ENCODE results near the gene TRHDE.
A peak's percentile ranks its signal among the peaks of the same experiment; 100 is the strongest.

TRHDE gene

DNA sequence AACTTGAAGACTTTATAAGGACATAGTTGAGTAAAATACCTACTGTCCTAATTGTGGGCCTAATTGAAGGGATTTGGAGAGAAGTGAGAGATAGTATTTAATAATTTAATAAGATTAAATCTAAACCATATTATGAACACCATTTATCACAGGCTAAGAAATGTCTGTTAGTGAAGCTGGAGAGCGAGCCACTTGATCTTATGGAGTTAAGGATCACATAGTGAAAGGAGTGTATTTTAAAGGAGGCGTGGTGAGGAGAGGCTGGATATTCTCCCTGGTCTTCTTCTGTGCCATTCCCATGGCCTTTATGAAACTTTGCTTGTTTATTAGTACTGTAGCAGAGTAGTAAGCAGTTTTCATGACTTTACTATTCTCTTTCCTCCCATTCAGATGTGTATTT lies 172.4 kb downstream of the TRHDE start:
- no peak for DNase-seq

DNA sequence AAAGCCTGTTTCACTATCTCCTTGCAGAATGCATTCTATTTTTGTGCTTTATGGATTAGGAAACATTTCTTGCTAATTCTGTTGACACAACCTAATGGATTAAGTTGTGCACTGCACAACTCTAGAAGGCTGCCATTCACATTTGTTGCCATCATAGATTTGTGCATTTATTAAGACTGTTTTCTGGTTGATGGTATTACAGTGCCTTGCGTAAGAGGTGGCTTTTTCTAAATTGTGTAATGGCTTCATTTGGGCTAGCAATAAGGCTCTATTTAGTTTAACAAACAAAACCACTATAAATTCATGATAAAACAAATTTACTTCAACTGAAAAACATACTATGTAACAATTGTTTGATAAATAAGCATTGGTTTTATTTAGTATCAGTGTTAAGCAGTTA lies 175.9 kb downstream of the TRHDE start:
- DNase-seq = no peak

DNA sequence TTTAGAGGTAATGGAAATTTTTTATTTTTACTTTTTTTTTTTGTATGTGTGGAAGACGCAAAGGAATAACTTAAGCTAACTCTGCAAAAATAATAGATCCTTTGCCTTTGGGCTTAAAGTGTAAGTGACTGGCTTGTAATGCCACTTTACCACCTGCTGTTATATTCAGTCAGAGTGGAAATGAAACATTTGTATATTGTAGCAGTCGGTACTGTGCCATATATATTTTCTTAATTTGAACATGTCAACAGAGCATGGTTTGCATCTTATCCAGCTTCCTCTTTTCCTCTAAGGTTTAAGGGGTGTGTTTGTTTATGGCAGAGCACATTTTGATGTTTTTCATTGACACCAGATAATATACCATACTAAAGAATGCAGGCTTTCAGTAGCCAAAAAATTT lies 176.6 kb downstream of the TRHDE start:
- DNase-seq = no peak

DNA sequence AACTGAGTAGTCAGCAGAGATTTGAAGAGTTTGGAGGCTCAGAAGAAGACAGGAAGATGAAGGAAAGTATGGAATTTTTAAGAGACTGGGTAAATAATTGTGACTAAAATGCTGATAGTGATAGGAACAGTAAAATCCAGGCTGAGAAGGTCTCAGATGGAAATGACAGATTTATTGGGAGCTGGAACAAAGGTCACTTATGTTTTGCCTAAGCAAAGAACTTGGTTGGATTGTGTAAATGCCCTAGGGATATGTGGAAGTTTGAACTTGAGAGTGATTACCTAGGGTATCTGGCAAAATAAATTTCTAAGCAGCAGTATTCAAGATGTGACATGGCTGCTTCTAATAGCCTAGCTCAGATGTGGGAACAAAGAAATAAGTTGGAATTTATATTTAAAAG lies 180.9 kb downstream of the TRHDE start:
- DNase-seq = no peak

DNA sequence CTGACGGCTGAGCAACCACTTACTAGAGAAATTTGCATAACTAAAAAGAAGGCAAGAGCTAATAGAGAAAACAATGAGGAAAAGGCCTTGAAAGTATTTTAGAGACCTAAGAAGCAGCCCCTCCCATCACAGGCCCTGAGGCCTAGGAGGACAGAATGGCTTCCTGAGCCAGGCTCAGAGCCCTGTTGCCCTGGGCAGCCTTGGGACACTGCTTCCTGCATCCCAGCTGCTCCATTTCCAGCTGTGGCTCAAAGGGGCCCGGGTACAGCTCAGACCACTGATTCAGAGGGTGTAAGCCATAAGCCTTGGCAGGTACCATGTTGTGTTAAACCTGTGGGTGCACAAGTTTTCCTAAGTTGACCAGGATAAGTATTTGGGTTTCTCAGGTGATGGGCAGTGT lies 181.4 kb downstream of the TRHDE start:
- DNase-seq = no peak

- DNase-seq = no peak
Observed at GRCh38 chr12:72464471-72464870, 192.3 kb downstream of the TRHDE start.

DNA sequence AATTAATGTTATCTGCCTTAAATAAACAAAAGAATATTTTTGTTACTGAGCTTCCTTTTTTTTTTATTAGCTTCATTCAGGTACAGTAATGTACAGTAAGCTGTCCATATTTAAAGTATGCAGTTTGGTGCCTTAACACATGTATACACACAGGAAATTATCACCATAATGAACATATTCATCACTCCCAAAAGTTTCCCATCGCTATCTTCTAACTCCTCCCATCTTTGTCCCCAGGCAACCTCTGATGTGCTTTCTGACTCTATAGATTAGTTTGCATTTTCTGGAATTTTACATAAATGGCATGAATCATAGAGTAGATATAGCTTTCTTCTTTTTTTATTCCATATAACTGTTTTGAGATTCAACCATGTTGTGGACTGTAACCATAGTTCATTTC lies 193.0 kb downstream of the TRHDE start:
- DNase-seq = no peak

DNA sequence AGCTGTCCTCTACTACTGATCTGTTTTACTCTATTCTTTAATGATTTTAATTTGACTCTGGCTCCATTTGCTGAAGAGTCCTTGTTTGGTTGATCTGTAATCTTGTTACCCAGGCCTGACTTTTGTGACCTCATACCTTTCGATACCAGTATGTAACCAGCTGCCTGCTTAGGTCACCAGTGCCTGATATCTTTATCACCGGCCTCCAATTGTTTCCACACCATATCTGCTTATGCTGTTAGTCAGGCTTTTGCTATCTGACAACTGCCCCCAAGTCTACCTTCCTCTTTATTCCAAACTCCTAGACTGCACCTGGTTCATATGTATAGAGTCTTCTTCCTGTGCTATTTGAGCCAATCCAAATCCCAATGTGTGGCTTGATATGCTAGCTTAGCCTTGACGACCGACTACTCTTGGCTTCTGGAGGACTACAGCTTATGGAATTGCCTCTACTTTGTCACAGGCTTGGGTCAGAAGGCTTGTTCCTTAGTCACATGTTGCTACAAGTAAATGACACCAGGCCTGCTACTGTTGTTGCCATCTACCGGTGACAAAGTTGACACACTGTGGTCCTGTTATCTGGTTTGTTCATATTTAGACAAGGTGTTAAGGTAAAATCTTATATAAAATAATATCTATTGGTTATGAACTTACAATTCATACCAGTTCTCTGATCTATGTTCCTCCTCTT lies 193.9 kb downstream of the TRHDE start:
- DNase-seq = no peak

- no peak for DNase-seq
Observed at GRCh38 chr12:72467985-72468384, 195.8 kb downstream of the TRHDE start.

DNA sequence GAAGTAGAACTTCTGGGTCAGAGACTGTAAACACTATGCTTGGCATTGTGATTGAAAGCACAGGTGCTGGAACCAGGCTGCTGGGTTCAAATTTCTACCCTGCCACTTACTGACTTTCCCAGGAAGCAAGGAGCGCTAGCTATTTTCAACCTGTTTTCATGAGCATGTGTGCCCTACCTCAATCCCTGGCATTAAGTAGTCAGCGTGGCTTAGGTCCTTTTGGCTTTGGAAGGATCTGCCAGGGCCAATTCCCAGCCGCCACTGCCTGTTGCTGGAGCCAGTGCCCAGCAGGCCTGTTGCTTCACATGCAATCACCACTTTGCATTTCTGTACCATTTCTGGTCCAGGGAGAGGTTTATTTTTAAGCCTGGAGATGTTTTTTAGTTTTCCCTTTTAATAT lies 196.3 kb downstream of the TRHDE start:
- no peak for DNase-seq

- DNase-seq = no peak
Observed at GRCh38 chr12:72471806-72472205, 199.6 kb downstream of the TRHDE start.

DNA sequence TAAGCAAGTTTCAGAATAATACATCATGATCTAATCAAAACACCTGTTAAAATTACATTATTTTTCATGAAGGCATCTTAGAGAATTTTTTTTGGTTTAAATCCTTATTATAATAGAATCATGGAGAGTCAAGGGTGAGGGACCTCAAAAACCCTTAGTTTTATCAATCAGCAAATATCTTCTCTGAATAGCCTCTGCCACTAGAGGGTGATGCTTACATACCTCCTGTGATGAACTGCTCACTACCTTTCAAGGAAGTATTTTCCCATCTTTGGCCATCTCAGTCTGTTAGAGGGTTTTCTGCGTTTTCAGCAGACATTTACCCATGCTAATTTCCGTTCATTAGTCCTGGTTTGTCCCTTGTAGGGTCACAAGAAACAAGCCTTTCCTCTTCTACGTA lies 200.2 kb downstream of the TRHDE start:
- DNase-seq = peak in 3 of 4 experiments; percentile 6 to 31 (median 20)

GRCh38 chr12:72476301-72476700 lies 204.1 kb downstream of the TRHDE start:
- DNase-seq = no peak

DNA sequence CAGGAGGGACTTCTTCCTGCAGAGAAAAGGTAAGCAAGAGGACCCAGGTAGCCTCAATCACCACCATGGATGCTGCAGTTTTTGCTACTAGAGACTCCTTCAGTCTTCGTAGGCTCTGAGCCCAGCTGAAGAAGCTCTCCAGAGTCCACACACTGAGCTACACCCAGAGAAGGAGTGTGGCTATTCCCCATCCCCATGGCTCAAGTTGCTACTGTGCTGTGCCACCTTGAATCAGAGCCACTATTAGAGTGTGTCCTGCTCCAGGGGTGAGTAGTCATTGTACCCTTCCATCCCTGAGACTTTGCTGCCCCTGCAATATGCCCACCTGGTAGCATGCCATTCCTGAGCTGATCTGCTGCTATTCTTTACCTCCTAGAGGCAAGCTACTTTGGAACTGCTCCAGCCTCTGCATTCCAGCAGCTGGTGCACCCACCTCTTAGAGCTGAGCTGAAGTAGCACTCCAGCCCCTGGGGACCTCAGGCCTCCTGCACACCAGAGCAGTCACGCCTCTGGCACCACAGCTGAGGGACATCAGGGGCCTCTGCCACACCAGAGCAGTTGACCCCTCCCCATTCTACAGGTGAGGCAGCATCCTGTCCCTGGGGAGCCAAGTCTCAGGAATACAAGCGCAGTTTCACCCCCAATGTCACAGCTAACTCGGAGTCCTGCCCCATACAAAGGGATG lies 213.0 kb downstream of the TRHDE start:
- DNase-seq = no peak

GRCh38 chr12:72491426-72491825 lies 219.3 kb downstream of the TRHDE start:
- DNase-seq = no peak

GRCh38 chr12:72493407-72493806 lies 221.2 kb downstream of the TRHDE start:
- DNase-seq = no peak

DNA sequence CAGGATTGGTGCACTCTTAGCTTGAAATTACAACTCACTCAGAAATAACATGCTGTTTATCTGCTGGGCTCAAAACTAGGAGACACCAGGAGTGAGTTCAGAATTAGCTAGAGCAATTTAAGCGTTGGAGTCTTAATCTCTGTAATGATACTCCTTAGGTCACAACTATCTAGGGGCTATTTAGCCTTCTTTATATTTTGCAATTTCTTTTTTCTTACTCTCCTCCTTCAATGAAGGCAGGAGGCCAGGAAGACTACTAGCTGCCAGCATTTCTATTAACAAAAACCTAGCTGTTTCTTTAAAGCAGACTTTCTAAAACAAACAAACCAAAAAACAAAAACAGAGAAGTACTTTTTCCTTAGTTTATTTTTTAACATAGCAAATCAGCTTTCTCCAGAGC lies 226.2 kb downstream of the TRHDE start:
- no peak for DNase-seq

DNA sequence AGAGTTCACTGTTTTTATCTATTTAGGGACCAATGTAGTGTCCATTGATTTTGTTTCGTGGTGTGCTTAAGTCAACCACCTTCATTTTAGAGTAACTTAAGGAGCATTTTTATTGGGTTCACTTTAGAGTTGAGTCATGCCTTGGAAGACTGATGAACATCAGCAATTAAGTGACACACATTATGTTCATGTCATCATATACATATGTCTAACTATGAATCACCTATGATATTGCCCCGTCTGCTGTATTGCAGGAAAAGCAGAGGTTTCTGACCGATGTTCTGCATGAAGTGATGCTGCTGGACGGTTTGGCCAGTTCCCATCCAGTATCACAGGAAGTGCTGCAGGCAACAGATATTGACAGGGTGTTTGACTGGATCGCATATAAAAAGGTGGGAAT lies 227.1 kb downstream of the TRHDE start:
- no peak for DNase-seq

DNA sequence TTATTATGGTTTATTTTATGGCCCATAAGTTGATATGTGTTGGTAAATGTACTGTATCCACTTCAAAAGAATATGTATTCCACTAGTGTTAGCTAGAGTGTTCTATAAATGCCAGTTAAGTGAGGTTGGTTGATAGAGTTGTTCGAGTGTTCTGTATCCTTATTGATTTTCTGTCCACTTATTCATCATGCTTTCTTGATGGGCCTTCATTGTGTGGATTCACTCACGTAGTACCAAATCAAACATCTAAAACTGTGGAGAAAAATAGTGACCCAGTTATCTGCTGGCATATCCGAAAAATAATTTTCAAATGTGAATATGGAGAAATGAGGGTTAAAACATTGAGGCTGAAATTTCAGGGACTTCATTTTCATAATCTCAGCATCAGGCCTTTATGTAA lies 230.4 kb downstream of the TRHDE start:
- no peak for DNase-seq

GRCh38 chr12:72505227-72505626 lies 233.1 kb downstream of the TRHDE start:
- DNase-seq = no peak

- DNase-seq = no peak
Observed at GRCh38 chr12:72509891-72510290, 237.7 kb downstream of the TRHDE start.

- DNase-seq = no peak
Observed at GRCh38 chr12:72510772-72511171, 238.6 kb downstream of the TRHDE start.

- no peak for DNase-seq
Observed at GRCh38 chr12:72511498-72511897, 239.3 kb downstream of the TRHDE start.

DNA sequence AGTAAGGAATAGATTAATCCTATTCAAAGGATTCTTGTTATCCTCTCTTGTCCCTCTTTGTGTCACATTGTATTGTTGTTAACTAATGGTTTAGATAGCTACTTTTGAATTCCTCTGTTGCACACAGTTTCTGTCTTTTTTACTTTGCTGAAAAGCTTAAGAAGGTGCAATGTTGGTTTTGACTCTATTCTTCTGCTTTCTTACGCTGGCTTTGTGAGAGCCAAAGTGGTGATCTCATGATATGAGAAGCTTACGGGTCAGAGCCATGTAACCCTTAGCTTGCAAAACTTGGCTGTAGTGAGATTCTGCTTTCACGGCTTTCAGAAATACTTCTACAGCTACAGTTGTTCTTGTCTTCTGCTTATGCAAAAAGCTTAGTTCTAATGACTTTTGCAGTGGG lies 239.7 kb downstream of the TRHDE start:
- DNase-seq = no peak
